PC-9 (cell line): ENCODE data around the gene MYD88. TPM values are rescaled to one million over a fixed set of nuclear protein-coding genes. Genes with fewer than 3 reads are reported as not detected.

Experiments used
- BruUV-seq: library from RNA; stranded (reverse); fragments of 400-500 nt; replicated peaks from 2 replicates; lab custom pipeline; 2021; lab: Mats Ljungman, UMichigan
- CTCF ChIA-PET: fragments of 300-600 bp; sonication (Branson Sonifier 250); formaldehyde crosslinking; loops from one replicate; lab custom pipeline; 2022; ENCODE audit warnings: antibody characterized with exemption; lab: Charles Lee
- POLR2A ChIA-PET: fragments of 300-600 bp; sonication (Branson Sonifier 250); formaldehyde crosslinking; loops from one replicate; lab custom pipeline; 2022; ENCODE audit warnings: antibody characterized with exemption; ENCODE audit not compliant: unreplicated experiment; lab: Charles Lee
- DNase-seq, 2 experiments: peaks; one replicate each; pipeline versions ENCODE4 v3.0.0 to v3.0.0-alpha.2; 2015 to 2022; ENCODE audit warnings: mixed read lengths in 1 of 2
- H2AFZ ChIP-seq: fragments of 200-600 bp; sonication (generic); 2 replicates; pipeline ENCODE4 v1.8.1; 2017; ENCODE audit warnings: antibody characterized with exemption
- H3F3A ChIP-seq: fragments of 200-600 bp; sonication (generic); 2 replicates; pipeline ENCODE4 v1.8.1; 2017; ENCODE audit warnings: antibody characterized with exemption, mild to moderate bottlenecking, low read depth; ENCODE audit not compliant: insufficient read depth
- H3K27ac ChIP-seq: fragments of 200-600 bp; sonication (generic); 2 replicates; pipeline ENCODE4 v1.6.1; 2016; ENCODE audit warnings: mixed run types
- H3K27me3 ChIP-seq: fragments of 200-600 bp; sonication (generic); 2 replicates; pipeline ENCODE4 v1.6.1; 2016; ENCODE audit warnings: low read depth, mixed run types; ENCODE audit not compliant: insufficient read depth
- H3K36me3 ChIP-seq: fragments of 200-600 bp; sonication (generic); 2 replicates; pipeline ENCODE4 v1.6.1; 2016; ENCODE audit warnings: low read depth, mixed run types
- H3K4me1 ChIP-seq: fragments of 200-600 bp; sonication (generic); replicated peaks from 2 replicates; pipeline ENCODE4 v1.6.1; 2016; ENCODE audit warnings: mixed run types; ENCODE audit not compliant: insufficient read depth
- H3K4me2 ChIP-seq: fragments of 200-600 bp; sonication (generic); 2 replicates; pipeline ENCODE4 v1.6.1; 2017; ENCODE audit warnings: mixed run types
- H3K4me3 ChIP-seq: fragments of 200-600 bp; sonication (generic); 2 replicates; pipeline ENCODE4 v1.6.1; 2016; ENCODE audit warnings: mixed run types
- H3K79me2 ChIP-seq: fragments of 200-600 bp; sonication (generic); 2 replicates; pipeline ENCODE4 v1.6.1; 2017; ENCODE audit warnings: low read depth, mixed run types
- H3K9me2 ChIP-seq: fragments of 200-600 bp; sonication (generic); 2 replicates; pipeline ENCODE4 v1.8.1; 2017; ENCODE audit warnings: mild to moderate bottlenecking; ENCODE audit not compliant: insufficient read depth
- H3K9me3 ChIP-seq: fragments of 200-600 bp; sonication (generic); 2 replicates; pipeline ENCODE4 v1.8.1; 2016; ENCODE audit warnings: low read depth; ENCODE audit not compliant: insufficient read depth
- H4K20me1 ChIP-seq: fragments of 200-600 bp; sonication (generic); 2 replicates; pipeline ENCODE4 v1.8.1; 2017; ENCODE audit not compliant: insufficient read depth
- EZH2 ChIP-seq: fragments of 200-600 bp; sonication (generic); IDR thresholded peaks from 2 replicates; pipeline ENCODE4 v1.8.0; 2017; ENCODE audit warnings: antibody characterized with exemption, low read depth
- intact Hi-C: fragments of 100-400 bp; cut with micrococcal nuclease; formaldehyde crosslinking; loops from one replicate; pipeline ENCODE4 v1.10.0; 2022; ENCODE audit not compliant: unreplicated experiment
- total RNA-seq: library from RNA; stranded (reverse); gene quantifications from 2 replicates; pipeline ENCODE4 v1.2.3, GENCODE V29; 2021
- TF ChIP-seq, protein P1 (sequence below): fragments of 200-600 bp; sonication (generic); conservative IDR thresholded peaks from 2 replicates; pipeline ENCODE4 v1.6.1; 2017; ENCODE audit warnings: mixed run types, antibody characterized with exemption, mild to moderate bottlenecking, moderate library complexity

Gene MYD88
- total RNA-seq, 1 experiment from 2014 or later: 25.0 TPM

DNA sequence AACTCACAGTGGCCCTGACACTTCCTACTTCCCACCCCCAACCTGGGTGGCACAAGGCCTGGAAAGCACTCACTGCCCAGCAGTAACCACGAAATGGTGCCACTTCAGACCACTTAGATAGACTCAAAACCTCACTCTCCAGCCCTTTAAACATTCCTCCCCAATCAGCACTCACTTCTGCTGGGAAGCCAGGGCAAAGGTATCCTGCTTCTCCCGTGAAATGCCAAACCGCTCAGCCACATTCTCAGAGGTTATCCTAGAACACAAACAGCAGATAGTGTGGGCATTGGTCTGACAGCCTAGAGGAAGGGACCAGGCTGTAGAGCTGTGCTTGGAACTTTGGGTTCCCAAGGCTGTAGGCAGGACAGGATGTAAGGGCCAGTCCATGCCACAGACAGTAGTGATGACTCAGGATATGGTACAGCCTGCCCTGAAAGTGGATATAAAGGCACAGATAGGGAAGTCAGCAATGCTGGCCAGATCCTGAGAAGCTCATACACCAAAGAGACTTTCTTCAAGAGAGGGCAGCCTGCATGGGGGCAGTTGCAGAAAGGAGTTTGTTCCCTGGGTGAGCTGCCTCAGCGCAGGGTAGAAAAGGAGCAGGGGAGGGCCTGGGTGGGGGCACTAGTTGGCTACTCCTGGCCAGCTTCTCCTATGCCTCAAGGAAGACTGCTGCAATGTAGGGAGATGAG lies 10.7 kb upstream of the MYD88 start:
- H3K4me1 ChIP-seq: peaks cover 9% of the 10 kb centered on the region
- no peaks in the 10 kb centered on the region for H3K9me2 ChIP-seq
- H4K20me1 ChIP-seq: no peaks in the 10 kb centered on the region; the same call in 1 of the 2 replicates
- H3F3A ChIP-seq: peaks cover 11% of the 10 kb centered on the region; the same call in 1 of the 2 replicates
- TF ChIP-seq, protein P1, sequence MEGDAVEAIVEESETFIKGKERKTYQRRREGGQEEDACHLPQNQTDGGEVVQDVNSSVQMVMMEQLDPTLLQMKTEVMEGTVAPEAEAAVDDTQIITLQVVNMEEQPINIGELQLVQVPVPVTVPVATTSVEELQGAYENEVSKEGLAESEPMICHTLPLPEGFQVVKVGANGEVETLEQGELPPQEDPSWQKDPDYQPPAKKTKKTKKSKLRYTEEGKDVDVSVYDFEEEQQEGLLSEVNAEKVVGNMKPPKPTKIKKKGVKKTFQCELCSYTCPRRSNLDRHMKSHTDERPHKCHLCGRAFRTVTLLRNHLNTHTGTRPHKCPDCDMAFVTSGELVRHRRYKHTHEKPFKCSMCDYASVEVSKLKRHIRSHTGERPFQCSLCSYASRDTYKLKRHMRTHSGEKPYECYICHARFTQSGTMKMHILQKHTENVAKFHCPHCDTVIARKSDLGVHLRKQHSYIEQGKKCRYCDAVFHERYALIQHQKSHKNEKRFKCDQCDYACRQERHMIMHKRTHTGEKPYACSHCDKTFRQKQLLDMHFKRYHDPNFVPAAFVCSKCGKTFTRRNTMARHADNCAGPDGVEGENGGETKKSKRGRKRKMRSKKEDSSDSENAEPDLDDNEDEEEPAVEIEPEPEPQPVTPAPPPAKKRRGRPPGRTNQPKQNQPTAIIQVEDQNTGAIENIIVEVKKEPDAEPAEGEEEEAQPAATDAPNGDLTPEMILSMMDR: no peak
- TF ChIP-seq EZH2: no peak
- no peaks in the 10 kb centered on the region for H3K27me3 ChIP-seq
- no peak overlapping the region for H3K4me2 ChIP-seq
- H3K4me3 ChIP-seq: no peak overlapping the region
- H3K27ac ChIP-seq: no peak overlapping the region
- no TSS peak for BruUV-seq
- H3K79me2 ChIP-seq: no peaks in the 10 kb centered on the region
- POLR2A ChIA-PET: no interaction called here
- H2AFZ ChIP-seq: no peak overlapping the region
- CTCF ChIA-PET: no interaction called here
- H3K36me3 ChIP-seq: no peaks in the 10 kb centered on the region; the same call in 1 of the 2 replicates
- DNase-seq: no peak
- H3K9me3 ChIP-seq: no peaks in the 10 kb centered on the region
- intact Hi-C loops: no loop called here

DNA sequence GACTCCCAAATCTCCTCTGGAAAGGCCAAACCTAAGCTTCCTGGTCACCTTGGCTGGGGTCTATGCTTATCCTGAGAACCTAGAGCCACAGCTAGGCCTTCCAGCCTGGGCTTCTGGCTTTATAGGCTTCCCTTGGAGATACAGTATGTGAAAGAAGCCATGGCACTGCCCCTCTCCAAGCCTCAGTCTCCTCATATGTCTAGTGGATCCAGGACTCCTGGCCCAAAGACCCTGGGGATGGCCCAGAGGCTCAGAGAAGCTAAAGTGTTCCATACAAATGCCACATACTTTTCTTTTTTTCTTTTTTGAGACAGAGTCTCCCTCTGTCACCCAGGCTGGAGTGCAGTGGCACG lies 10.2 kb upstream of the MYD88 start:
- Histone ChIP-seq H3K4me1 (peaks cover 14% of the 10 kb centered on the region), H3K36me3 (no peaks in the 10 kb centered on the region; the same call in 1 of the 2 replicates), H3K9me2 (no peaks in the 10 kb centered on the region), H3K27ac (no peak overlapping the region), H3K9me3 (no peaks in the 10 kb centered on the region), H3K27me3 (no peaks in the 10 kb centered on the region), H2AFZ (no peak overlapping the region), H3K79me2 (no peaks in the 10 kb centered on the region), H3F3A (peaks cover 17% of the 10 kb centered on the region; the same call in 1 of the 2 replicates), H4K20me1 (no peaks in the 10 kb centered on the region; the same call in 1 of the 2 replicates), H3K4me3 (no peak overlapping the region), H3K4me2 (no peak overlapping the region)
- BruUV-seq: no TSS peak
- ChIA-PET POLR2A (no interaction called here), CTCF (no interaction called here)
- intact Hi-C loops: no loop called here
- no peak for DNase-seq
- TF ChIP-seq, protein P1: no peak
- TF ChIP-seq EZH2: no peak

DNA sequence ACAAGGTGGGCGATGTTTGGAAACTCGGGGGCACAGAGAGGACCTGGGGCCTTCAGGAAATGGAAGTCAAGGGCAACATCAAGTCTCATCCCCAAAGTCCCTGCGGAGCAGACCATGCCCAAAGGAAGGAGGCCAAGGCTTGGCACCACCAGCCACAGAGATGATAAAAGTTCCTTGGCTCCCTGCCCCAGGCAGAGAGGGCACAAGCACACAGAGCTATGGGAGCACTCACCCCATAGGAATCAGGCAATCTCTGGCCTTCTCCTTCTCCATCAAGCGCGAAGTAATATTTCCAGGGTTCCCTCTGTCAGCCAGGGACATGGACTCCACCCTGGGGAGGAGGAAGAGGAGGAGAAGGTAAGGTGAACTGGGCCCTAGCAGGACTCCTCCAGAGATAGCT lies 9.4 kb upstream of the MYD88 start:
- Histone ChIP-seq H3K79me2 (peaks cover 3% of the 10 kb centered on the region; the same call in 1 of the 2 replicates), H3F3A (peaks cover 23% of the 10 kb centered on the region; the same call in 1 of the 2 replicates), H3K36me3 (no peaks in the 10 kb centered on the region; the same call in 1 of the 2 replicates), H3K27me3 (no peaks in the 10 kb centered on the region), H3K27ac (no peak overlapping the region), H3K9me2 (no peaks in the 10 kb centered on the region), H3K4me1 (peaks cover 22% of the 10 kb centered on the region), H2AFZ (no peak overlapping the region), H4K20me1 (no peaks in the 10 kb centered on the region; the same call in 1 of the 2 replicates), H3K4me2 (no peak overlapping the region), H3K4me3 (no peak overlapping the region), H3K9me3 (no peaks in the 10 kb centered on the region)
- intact Hi-C loops: no loop called here
- BruUV-seq: no TSS peak
- DNase-seq: no peak
- ChIA-PET POLR2A (no interaction called here), CTCF (no interaction called here)
- no peak for TF ChIP-seq EZH2
- TF ChIP-seq, protein P1: no peak
